K562 (cell line): ENCODE data around the gene TMEM107. TPM values are rescaled to one million over a fixed set of nuclear protein-coding genes. Genes with fewer than 3 reads are reported as not detected.

Source experiments
- C11orf30 ChIP-seq: fragments of 450-650 bp; IDR thresholded peaks from 2 replicates; pipeline ENCODE4 v1.6.1; 2016; ENCODE audit warnings: low read depth, mild to moderate bottlenecking
- DLX4 ChIP-seq: fragments of 250-450 bp; sonication (Bioruptor Pico); IDR thresholded peaks from 2 replicates; pipeline ENCODE4 v1.6.1; 2021; ENCODE audit warnings: mild to moderate bottlenecking
- MAFG ChIP-seq: fragments of 450-650 bp; conservative IDR thresholded peaks from 2 replicates; pipeline ENCODE4 v1.6.1; 2016; ENCODE audit warnings: missing genetic modification characterization, missing compliant biosample characterization
- MIER1 ChIP-seq: fragments of 450-650 bp; IDR thresholded peaks from 2 replicates; pipeline ENCODE4 v1.6.1; 2016; ENCODE audit warnings: antibody characterized with exemption, mild to moderate bottlenecking, low read depth
- POLR3G ChIP-seq: IDR thresholded peaks from 2 replicates; pipeline ENCODE4 v1.6.1; 2011; ENCODE audit not compliant: insufficient read length, insufficient replicate concordance; ENCODE audit errors: extremely low read depth
- SP1 ChIP-seq: sonication (generic); formaldehyde crosslinking; IDR thresholded peaks from 2 replicates; pipeline ENCODE4 v1.8.1; 2022; ENCODE audit warnings: mild to moderate bottlenecking, missing genetic modification reagents
- polyA plus RNA-seq, 8 experiments: library from polyadenylated mRNA; depleted of rRNA in 4 of 8; stranded (reverse) in 5 of 8; unstranded in 3 of 8; fragments of >200 nt; fragmentation: Nextera tagmentation in 2 of 8; fragmentation: Illumina TruSeq in 1 of 8; extraction: Ambion mirVana in 2 of 8; extraction: Trizol in 1 of 8; gene quantifications; 2 replicates each; pipeline versions ENCODE4 v1.2.1 to v1.2.3, GENCODE V29; 2011 to 2014; ENCODE audit warnings: inconsistent platforms in 1 of 8, missing spikeins in 1 of 8
- total RNA-seq, 7 experiments: library from RNA; depleted of rRNA in 6 of 7; stranded (reverse); fragments of >200 nt in 6 of 7; fragmentation: Illumina TruSeq in 2 of 7; extraction: Trizol in 2 of 7; gene quantifications; 2 replicates each; pipeline versions ENCODE4 v1.2.1 to v1.2.3, GENCODE V29; 2011 to 2021; ENCODE audit warnings: low replicate concordance in 1 of 7
- TF ChIP-seq, protein P1 (sequence below): sonication (generic); formaldehyde crosslinking; IDR thresholded peaks from 2 replicates; pipeline ENCODE4 v1.8.1; 2023; ENCODE audit warnings: mild to moderate bottlenecking, missing genetic modification reagents
- TF ChIP-seq, protein P2 (sequence below), 2 experiments: fragments of 450-650 bp; IDR thresholded peaks; 2 replicates each; pipeline ENCODE4 v1.6.1; 2018; ENCODE audit warnings: mild to moderate bottlenecking in 2 of 2, low read depth in 1 of 2; ENCODE audit not compliant: partially characterized antibody in 2 of 2
- TF ChIP-seq, protein P3 (sequence below), 2 experiments: IDR thresholded peaks; 2 replicates each; pipeline ENCODE4 v1.6.1; 2012; ENCODE audit warnings: improper control_type of control experiment in 2 of 2, low read depth in 2 of 2, low read length in 2 of 2, borderline replicate concordance in 1 of 2
- TF ChIP-seq, protein P4 (sequence below): fragments of 250-450 bp; sonication (Bioruptor Pico); IDR thresholded peaks from 2 replicates; pipeline ENCODE4 v1.4.0; 2020

The TMEM107 gene
- total and polyA plus RNA-seq, 9 of the 15 experiments (the other 6 are each of a cell fraction or from before 2014, with no cell fraction given), result 7.1 to 26.2 (median 16.9) TPM

- TF ChIP-seq C11orf30 (peak; percentile 66), POLR3G (no peak), MAFG (0 out of 2 replicates have a peak, but pooled peaks have one; percentile 37), DLX4 (no peak), SP1 (CRISPR knock-in tag) (peak; percentile 83), MIER1 (no peak)
- TF ChIP-seq, protein P1, sequence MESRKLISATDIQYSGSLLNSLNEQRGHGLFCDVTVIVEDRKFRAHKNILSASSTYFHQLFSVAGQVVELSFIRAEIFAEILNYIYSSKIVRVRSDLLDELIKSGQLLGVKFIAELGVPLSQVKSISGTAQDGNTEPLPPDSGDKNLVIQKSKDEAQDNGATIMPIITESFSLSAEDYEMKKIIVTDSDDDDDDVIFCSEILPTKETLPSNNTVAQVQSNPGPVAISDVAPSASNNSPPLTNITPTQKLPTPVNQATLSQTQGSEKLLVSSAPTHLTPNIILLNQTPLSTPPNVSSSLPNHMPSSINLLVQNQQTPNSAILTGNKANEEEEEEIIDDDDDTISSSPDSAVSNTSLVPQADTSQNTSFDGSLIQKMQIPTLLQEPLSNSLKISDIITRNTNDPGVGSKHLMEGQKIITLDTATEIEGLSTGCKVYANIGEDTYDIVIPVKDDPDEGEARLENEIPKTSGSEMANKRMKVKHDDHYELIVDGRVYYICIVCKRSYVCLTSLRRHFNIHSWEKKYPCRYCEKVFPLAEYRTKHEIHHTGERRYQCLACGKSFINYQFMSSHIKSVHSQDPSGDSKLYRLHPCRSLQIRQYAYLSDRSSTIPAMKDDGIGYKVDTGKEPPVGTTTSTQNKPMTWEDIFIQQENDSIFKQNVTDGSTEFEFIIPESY (CRISPR knock-in tag), result no peak
- TF ChIP-seq, protein P2, sequence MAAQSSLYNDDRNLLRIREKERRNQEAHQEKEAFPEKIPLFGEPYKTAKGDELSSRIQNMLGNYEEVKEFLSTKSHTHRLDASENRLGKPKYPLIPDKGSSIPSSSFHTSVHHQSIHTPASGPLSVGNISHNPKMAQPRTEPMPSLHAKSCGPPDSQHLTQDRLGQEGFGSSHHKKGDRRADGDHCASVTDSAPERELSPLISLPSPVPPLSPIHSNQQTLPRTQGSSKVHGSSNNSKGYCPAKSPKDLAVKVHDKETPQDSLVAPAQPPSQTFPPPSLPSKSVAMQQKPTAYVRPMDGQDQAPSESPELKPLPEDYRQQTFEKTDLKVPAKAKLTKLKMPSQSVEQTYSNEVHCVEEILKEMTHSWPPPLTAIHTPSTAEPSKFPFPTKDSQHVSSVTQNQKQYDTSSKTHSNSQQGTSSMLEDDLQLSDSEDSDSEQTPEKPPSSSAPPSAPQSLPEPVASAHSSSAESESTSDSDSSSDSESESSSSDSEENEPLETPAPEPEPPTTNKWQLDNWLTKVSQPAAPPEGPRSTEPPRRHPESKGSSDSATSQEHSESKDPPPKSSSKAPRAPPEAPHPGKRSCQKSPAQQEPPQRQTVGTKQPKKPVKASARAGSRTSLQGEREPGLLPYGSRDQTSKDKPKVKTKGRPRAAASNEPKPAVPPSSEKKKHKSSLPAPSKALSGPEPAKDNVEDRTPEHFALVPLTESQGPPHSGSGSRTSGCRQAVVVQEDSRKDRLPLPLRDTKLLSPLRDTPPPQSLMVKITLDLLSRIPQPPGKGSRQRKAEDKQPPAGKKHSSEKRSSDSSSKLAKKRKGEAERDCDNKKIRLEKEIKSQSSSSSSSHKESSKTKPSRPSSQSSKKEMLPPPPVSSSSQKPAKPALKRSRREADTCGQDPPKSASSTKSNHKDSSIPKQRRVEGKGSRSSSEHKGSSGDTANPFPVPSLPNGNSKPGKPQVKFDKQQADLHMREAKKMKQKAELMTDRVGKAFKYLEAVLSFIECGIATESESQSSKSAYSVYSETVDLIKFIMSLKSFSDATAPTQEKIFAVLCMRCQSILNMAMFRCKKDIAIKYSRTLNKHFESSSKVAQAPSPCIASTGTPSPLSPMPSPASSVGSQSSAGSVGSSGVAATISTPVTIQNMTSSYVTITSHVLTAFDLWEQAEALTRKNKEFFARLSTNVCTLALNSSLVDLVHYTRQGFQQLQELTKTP (IDR thresholded peaks at IDR 0.05; ENCODE audit: low read depth in 1 of 2, partially characterized antibody in 2 of 2), result no peak
- TF ChIP-seq, protein P3, sequence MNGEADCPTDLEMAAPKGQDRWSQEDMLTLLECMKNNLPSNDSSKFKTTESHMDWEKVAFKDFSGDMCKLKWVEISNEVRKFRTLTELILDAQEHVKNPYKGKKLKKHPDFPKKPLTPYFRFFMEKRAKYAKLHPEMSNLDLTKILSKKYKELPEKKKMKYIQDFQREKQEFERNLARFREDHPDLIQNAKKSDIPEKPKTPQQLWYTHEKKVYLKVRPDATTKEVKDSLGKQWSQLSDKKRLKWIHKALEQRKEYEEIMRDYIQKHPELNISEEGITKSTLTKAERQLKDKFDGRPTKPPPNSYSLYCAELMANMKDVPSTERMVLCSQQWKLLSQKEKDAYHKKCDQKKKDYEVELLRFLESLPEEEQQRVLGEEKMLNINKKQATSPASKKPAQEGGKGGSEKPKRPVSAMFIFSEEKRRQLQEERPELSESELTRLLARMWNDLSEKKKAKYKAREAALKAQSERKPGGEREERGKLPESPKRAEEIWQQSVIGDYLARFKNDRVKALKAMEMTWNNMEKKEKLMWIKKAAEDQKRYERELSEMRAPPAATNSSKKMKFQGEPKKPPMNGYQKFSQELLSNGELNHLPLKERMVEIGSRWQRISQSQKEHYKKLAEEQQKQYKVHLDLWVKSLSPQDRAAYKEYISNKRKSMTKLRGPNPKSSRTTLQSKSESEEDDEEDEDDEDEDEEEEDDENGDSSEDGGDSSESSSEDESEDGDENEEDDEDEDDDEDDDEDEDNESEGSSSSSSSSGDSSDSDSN (IDR thresholded peaks at IDR 0.05; ENCODE audit: borderline replicate concordance in 1 of 2, low read depth in 2 of 2, low read length in 2 of 2), result peak; percentile 87 to 91; a peak in 3 of 4 replicates
- TF ChIP-seq, protein P4, sequence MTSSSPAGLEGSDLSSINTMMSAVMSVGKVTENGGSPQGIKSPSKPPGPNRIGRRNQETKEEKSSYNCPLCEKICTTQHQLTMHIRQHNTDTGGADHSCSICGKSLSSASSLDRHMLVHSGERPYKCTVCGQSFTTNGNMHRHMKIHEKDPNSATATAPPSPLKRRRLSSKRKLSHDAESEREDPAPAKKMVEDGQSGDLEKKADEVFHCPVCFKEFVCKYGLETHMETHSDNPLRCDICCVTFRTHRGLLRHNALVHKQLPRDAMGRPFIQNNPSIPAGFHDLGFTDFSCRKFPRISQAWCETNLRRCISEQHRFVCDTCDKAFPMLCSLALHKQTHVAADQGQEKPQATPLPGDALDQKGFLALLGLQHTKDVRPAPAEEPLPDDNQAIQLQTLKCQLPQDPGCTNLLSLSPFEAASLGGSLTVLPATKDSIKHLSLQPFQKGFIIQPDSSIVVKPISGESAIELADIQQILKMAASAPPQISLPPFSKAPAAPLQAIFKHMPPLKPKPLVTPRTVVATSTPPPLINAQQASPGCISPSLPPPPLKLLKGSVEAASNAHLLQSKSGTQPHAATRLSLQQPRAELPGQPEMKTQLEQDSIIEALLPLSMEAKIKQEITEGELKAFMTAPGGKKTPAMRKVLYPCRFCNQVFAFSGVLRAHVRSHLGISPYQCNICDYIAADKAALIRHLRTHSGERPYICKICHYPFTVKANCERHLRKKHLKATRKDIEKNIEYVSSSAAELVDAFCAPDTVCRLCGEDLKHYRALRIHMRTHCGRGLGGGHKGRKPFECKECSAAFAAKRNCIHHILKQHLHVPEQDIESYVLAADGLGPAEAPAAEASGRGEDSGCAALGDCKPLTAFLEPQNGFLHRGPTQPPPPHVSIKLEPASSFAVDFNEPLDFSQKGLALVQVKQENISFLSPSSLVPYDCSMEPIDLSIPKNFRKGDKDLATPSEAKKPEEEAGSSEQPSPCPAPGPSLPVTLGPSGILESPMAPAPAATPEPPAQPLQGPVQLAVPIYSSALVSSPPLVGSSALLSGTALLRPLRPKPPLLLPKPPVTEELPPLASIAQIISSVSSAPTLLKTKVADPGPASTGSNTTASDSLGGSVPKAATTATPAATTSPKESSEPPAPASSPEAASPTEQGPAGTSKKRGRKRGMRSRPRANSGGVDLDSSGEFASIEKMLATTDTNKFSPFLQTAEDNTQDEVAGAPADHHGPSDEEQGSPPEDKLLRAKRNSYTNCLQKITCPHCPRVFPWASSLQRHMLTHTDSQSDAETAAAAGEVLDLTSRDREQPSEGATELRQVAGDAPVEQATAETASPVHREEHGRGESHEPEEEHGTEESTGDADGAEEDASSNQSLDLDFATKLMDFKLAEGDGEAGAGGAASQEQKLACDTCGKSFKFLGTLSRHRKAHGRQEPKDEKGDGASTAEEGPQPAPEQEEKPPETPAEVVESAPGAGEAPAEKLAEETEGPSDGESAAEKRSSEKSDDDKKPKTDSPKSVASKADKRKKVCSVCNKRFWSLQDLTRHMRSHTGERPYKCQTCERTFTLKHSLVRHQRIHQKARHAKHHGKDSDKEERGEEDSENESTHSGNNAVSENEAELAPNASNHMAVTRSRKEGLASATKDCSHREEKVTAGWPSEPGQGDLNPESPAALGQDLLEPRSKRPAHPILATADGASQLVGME (CRISPR knock-in tag), result 0 out of 2 replicates have a peak, but pooled peaks have one; percentile 18
Observed at GRCh38 chr17:8189711-8190477, 13.7 kb upstream of the TMEM107 start, which contains the start of gene BORCS6 (continued).
